Subcutaneous abdominal adipose tissue (tissue), 5 donors: ENCODE measurements around the gene RNF224.

ENCODE experiments used
- H3K27ac ChIP-seq: one replicate; pipeline ENCODE4 v1.7.0; 2013; ENCODE audit warnings: low read depth, mild to moderate bottlenecking, inconsistent platforms, low read length, moderate library complexity
- H3K27me3 ChIP-seq, 5 donors: one replicate each; pipeline ENCODE4 v1.7.0; 2013; ENCODE audit warnings: low read length in 5 of 5, inconsistent platforms in 1 of 5; ENCODE audit not compliant: control insufficient read depth in 5 of 5, insufficient read depth in 4 of 5
- H3K36me3 ChIP-seq, 5 donors: one replicate each; pipeline ENCODE4 v1.7.0; 2013; ENCODE audit warnings: low read length in 5 of 5; ENCODE audit not compliant: control insufficient read depth in 5 of 5, insufficient read depth in 5 of 5
- H3K4me1 ChIP-seq, 5 donors: one replicate each; pipeline ENCODE4 v1.7.0; 2013; ENCODE audit warnings: low read length in 5 of 5, mild to moderate bottlenecking in 3 of 5, moderate library complexity in 1 of 5; ENCODE audit not compliant: control insufficient read depth in 5 of 5, insufficient read depth in 5 of 5
- H3K4me3 ChIP-seq, 5 donors: one replicate each; pipeline ENCODE4 v1.7.0; 2013; ENCODE audit warnings: low read length in 5 of 5, low read depth in 1 of 5
- H3K9ac ChIP-seq, 5 donors: one replicate each; pipeline ENCODE4 v1.7.0; 2013; ENCODE audit warnings: low read length in 5 of 5, mild to moderate bottlenecking in 4 of 5, moderate library complexity in 3 of 5
- H3K9me3 ChIP-seq, 5 donors: one replicate each; pipeline ENCODE4 v1.7.0; 2013; ENCODE audit warnings: low read length in 5 of 5; ENCODE audit not compliant: control insufficient read depth in 5 of 5
- donor health status: healthy.
- donor health status: healthy.
- donor health status: healthy.
- donor health status: healthy.
- donor health status: healthy.

RNF224 gene

DNA sequence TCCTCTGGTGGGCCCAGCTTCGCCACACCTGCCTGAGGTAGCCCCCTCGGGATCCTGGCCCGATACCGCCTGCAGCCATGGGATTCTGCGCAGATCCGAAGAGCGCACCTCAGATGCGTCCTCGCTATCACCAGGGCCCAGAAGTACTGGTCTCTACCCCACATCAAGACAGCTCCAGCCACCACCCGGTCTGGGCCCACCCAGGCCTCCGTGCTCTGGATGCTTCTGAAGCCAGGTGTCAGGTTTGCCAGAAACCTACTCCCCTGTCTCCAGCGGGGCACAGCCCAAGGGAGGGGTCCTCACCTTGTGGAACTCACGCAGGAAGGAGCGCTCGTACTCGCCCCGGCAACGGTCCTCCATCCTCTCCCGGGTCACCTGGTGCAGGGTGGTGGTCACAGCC lies 41.4 kb upstream of the RNF224 start:
- peak overlapping the region in 1 of 5 donors; percentile 94 for H3K4me3 ChIP-seq

DNA sequence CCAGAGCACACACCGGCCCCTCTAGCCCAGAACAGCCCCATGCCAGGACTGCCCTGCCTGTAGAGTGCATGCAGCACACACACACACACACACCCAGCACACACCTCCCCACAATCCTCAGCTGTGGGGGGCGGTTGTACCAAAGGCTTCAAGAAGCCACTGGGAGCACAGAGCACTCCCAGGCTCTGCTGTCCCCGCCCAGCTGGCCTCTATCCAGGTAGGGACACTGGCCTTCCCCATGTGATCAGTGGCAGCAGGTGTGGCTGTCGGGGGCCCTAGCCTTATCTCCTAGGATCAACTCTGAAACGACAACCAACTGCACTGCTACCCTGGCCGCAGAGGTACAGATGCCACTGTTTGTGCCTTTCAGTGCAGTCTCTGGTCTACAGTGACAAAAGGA lies 40.9 kb upstream of the RNF224 start:
- Histone ChIP-seq H3K27ac (no peak overlapping the region), H3K4me3 (peak overlapping the region in 3 of 5 donors; percentile 23 to 99 (median 94)), H3K4me1 (peaks cover 9 to 54% (median 40%) of the 10 kb centered on the region in 5 donors), H3K36me3 (peaks cover 0 to 67% (median 63%) of the 10 kb centered on the region in 5 donors), H3K9ac (no peak overlapping the region), H3K9me3 (no peaks in the 10 kb centered on the region), H3K27me3 (no peaks in the 10 kb centered on the region)

More for the DNA sequence above, 41.4 kb upstream of the RNF224 start:
- Histone ChIP-seq H3K36me3 (peaks cover 0 to 67% (median 64%) of the 10 kb centered on the region in 5 donors), H3K27me3 (no peaks in the 10 kb centered on the region), H3K27ac (no peak overlapping the region), H3K9ac (no peak overlapping the region), H3K4me1 (peaks cover 9 to 54% (median 40%) of the 10 kb centered on the region in 5 donors), H3K9me3 (no peaks in the 10 kb centered on the region)

GRCh38 chr9:137187386-137187785 lies 39.9 kb upstream of the RNF224 start:
- Histone ChIP-seq H3K27me3 (no peaks in the 10 kb centered on the region), H3K9me3 (no peaks in the 10 kb centered on the region), H3K4me1 (peaks cover 9 to 54% (median 40%) of the 10 kb centered on the region in 5 donors), H3K4me3 (peak overlapping the region; percentile 90 to 99 (median 95)), H3K9ac (peak overlapping the region; percentile 68 to 95 (median 91)), H3K27ac (no peak overlapping the region), H3K36me3 (peaks cover 0 to 68% (median 63%) of the 10 kb centered on the region in 5 donors)

DNA sequence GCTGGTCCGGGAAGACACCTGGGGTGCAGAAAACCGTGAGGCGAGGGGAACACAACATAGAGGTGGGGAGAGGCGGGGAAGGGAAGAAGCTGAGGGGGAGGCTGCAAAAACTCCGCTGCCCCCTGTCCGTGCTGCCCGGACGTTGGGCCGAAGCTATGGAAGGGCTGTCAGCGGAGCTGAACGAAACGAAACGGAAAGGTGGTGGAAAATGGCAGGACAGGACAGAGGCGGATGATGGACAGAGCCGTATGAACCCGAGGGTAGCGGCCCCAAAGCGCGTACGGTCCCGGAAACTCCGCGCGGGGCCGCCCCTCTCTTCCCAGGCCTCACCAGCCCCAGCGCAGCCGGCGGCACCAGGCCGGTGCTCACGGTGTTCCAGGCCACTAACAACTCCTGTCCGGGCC lies 39.2 kb upstream of the RNF224 start:
- Histone ChIP-seq H3K4me1 (peaks cover 9 to 54% (median 40%) of the 10 kb centered on the region in 5 donors), H3K4me3 (peak overlapping the region; percentile 90 to 99 (median 95)), H3K9ac (peak overlapping the region; percentile 68 to 95 (median 91)), H3K27ac (peak overlapping the region; percentile 91), H3K36me3 (peaks cover 0 to 61% (median 57%) of the 10 kb centered on the region in 5 donors), H3K9me3 (no peaks in the 10 kb centered on the region), H3K27me3 (no peaks in the 10 kb centered on the region)

DNA sequence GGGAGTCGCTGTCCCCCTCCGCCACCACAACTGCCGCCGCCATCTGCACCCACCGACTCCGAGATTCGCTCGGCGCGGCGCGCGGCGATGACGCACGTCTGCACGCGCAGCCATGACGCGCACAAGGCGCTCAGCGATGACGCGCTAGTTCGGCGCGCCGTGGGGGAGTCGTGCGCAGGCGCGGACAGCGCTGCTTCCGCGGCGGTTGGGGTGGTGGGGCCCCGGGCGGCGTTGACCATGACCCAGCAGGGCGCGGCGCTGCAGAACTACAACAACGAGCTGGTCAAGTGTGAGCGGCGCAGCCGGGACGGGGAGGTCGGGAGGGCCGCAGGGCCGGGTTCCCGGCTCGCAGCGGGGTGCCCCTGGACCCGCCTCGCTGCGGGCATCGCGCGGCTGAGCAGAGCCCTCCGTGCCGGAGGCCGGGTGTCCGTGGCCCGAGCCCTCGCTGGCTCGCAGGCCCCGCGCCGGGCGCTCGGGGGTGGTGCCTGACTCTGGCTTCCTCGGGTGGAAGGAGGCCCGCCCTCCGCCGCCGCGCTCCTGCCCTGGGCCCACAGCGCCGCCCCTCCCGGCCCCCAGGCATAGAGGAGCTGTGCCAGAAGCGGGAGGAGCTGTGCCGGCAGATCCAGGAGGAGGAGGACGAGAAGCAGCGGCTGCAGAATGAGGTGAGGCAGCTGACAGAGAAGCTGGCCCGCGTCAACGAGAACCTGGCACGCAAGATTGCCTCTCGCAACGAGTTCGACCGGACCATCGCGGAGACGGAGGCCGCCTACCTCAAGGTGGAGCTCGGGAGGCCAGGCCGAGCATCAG lies 38.6 kb upstream of the RNF224 start, which contains the start of the genes ANAPC2 and SSNA1:
Gene ANAPC2, minus strand, starts transcription at position 71 of the 807 bp plus-strand sequence. Its CDS starts 28 bp downstream, at position 43.
Gene SSNA1, plus strand, starts transcription at position 187 of the 807 bp plus-strand sequence. Its CDS starts 51 bp downstream, at position 238.
- H3K4me3 ChIP-seq: peak within 1 kb of the TSS; percentile 90 to 99 (median 95)

DNA sequence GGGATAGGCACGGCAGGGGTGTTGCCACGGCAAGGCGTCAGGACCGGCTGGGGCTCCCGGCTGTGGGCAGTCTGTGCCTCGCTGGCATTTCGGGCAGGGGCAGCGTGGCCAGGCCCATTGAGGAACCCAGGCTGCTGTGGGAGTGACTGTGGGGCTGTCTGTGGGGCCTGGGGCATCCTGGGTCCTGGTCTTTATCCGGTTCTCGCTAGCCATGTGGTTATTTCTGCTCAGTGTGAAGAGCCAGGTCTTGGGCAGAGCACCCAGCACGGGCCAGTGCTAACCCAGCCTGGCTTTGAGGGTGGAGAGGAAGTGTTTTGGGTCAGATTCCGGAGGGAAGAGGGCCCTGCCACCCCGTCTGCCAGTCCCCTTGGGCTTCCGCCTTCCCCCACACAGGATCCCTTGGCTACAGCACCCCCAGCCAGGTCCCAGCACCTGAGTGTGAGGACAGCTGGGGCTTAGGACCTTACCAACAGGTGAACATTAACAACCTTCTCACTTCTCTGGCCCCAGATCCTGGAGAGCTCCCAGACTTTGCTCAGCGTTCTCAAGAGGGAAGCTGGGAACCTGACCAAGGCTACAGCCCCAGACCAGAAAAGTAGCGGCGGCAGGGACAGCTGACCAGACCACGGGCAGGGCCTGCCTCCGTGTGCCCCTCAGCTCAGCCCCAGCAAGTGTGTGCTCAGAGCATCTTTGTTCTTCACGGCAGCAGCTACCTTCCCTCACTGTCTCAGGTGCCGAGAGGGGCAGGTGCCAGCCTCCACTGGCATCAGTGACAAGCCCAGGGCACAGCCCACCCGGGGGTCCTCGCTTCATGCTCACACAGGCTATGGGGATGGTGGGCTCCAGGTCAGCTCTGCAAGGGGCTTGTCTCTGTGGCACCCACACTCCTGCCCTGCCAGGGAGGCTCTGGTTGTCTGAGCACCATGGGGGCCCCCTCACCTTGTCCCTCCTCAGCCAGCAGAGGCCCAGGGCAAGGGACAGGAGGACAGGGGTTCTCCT lies 37.7 kb upstream of the RNF224 start:
- Histone ChIP-seq H3K4me1 (peaks cover 9 to 54% (median 40%) of the 10 kb centered on the region in 5 donors), H3K9me3 (no peaks in the 10 kb centered on the region), H3K27me3 (no peaks in the 10 kb centered on the region), H3K9ac (peak overlapping the region; percentile 68 to 95 (median 91)), H3K4me3 (peak overlapping the region; percentile 64 to 99 (median 95)), H3K27ac (peak overlapping the region; percentile 91), H3K36me3 (peaks cover 0 to 46% (median 42%) of the 10 kb centered on the region in 5 donors)

More for the DNA sequence above, 38.6 kb upstream of the RNF224 start, which contains the start of the genes ANAPC2 and SSNA1:
- Histone ChIP-seq H3K36me3 (peaks cover 0 to 55% (median 51%) of the 10 kb centered on the region in 5 donors), H3K4me1 (peaks cover 9 to 54% (median 40%) of the 10 kb centered on the region in 5 donors), H3K9ac (peak within 1 kb of the TSS; percentile 68 to 95 (median 91)), H3K9me3 (no peaks in the 10 kb centered on the region), H3K27ac (peak within 1 kb of the TSS; percentile 91), H3K27me3 (no peaks in the 10 kb centered on the region)

DNA sequence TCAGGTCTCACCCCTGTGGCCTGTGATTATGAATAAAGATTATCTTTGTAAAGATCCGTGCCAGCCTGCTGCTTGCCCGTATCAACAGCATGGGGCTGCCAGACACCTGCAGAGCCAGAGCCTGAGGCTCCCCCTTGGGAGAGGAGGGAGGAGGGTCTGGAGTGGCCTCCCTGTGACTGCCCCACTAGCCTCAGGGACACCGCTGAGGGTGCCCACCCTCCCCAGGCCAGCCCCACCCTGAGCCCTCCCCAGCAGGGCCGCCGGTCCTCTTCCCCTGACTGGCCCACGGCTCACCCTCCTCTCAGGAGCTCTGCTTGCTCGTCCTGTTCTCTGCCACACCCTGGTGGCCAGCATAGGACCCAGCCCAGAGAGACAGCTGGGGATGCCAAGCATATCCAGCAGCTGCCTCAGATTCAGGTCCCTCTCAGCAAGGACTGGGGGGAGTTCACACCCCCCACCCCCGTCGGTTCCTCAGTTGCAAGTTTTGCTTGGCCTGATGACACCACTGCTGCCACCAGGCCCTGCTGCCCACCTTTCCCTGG lies 36.9 kb upstream of the RNF224 start:
- Histone ChIP-seq H3K27me3 (no peaks in the 10 kb centered on the region), H3K36me3 (peaks cover 0 to 38% (median 35%) of the 10 kb centered on the region in 5 donors), H3K4me3 (no peak overlapping the region), H3K9ac (peak overlapping the region in 1 of 5 donors; percentile 95), H3K9me3 (no peaks in the 10 kb centered on the region), H3K27ac (no peak overlapping the region), H3K4me1 (peaks cover 9 to 48% (median 40%) of the 10 kb centered on the region in 5 donors)

DNA sequence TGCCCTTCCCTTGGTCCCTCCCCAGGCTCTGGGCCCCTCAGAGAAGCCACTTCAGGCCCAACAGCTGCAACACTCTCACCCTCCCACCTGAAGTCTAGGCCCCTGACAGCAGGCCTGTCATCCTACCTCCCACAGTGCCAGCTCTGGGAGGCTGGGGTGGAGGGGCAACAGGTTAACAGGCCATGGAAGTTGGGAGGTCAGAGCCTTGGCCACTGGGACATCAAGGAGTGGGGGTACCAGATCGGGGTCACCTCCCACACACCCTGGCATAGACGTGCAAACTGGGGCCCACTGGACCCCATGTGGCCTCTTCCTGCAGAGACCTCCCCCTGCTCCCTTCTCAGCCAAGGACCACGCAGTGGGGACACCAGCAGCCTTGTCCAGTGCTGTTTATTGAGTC lies 36.1 kb upstream of the RNF224 start:
- Histone ChIP-seq H3K9ac (no peak overlapping the region), H3K27ac (no peak overlapping the region), H3K4me1 (peaks cover 9 to 43% (median 34%) of the 10 kb centered on the region in 5 donors), H3K4me3 (no peak overlapping the region), H3K9me3 (no peaks in the 10 kb centered on the region), H3K36me3 (peaks cover 0 to 30% (median 27%) of the 10 kb centered on the region in 5 donors), H3K27me3 (no peaks in the 10 kb centered on the region)
